ENCODE results near the gene CCDC71L.
"Not testable (repeated sequence)": the region's sequence is repeated elsewhere in the genome, so short reads cannot be mapped to it uniquely, and the experiment has no call there.

CCDC71L gene

GRCh38 chr7:106678795-106679152 lies 17.8 kb upstream of the CCDC71L start:
- H3K9ac ChIP-seq (ENCODE audit: low read depth in 1 of 2, low read length in 2 of 2): no peak overlapping the region
- no peaks in the 10 kb centered on the region for H3K27me3 ChIP-seq (ENCODE audit: control insufficient read depth in 1 of 2, insufficient read depth in 2 of 2, low read length in 2 of 2)
- no peak overlapping the region for H3K27ac ChIP-seq (ENCODE audit: low read depth, low read length)
- H3K36me3 ChIP-seq (ENCODE audit: control insufficient read depth in 1 of 2, insufficient read depth in 2 of 2, low read length in 2 of 2): no peaks in the 10 kb centered on the region
- no peak overlapping the region for H3K4me3 ChIP-seq (ENCODE audit: low read depth in 1 of 2, low read length in 2 of 2)
- no peaks in the 10 kb centered on the region for H3K9me3 ChIP-seq (ENCODE audit: control insufficient read depth in 1 of 2, low read length in 2 of 2)
- no peaks in the 10 kb centered on the region for H3K4me1 ChIP-seq (ENCODE audit: control insufficient read depth in 1 of 2, insufficient read depth in 2 of 2, low read length in 2 of 2)

- not testable (repeated sequence) for H3K27ac ChIP-seq (ENCODE audit: low read depth, low read length); H3K4me3 ChIP-seq (ENCODE audit: low read depth in 1 of 2, low read length in 2 of 2); H3K9ac ChIP-seq (ENCODE audit: low read depth in 1 of 2, low read length in 2 of 2); H3K27me3 ChIP-seq (ENCODE audit: control insufficient read depth in 1 of 2, insufficient read depth in 2 of 2, low read length in 2 of 2); H3K4me1 ChIP-seq (ENCODE audit: control insufficient read depth in 1 of 2, insufficient read depth in 2 of 2, low read length in 2 of 2); H3K36me3 ChIP-seq (ENCODE audit: control insufficient read depth in 1 of 2, insufficient read depth in 2 of 2, low read length in 2 of 2); H3K9me3 ChIP-seq (ENCODE audit: control insufficient read depth in 1 of 2, low read length in 2 of 2)
Measured at GRCh38 chr7:106676506-106676905, 15.5 kb upstream of the CCDC71L start.

GRCh38 chr7:106673688-106674087 lies 12.7 kb upstream of the CCDC71L start:
- not testable (repeated sequence) for H3K4me1 ChIP-seq (ENCODE audit: control insufficient read depth in 1 of 2, insufficient read depth in 2 of 2, low read length in 2 of 2); H3K36me3 ChIP-seq (ENCODE audit: control insufficient read depth in 1 of 2, insufficient read depth in 2 of 2, low read length in 2 of 2); H3K27ac ChIP-seq (ENCODE audit: low read depth, low read length); H3K4me3 ChIP-seq (ENCODE audit: low read depth in 1 of 2, low read length in 2 of 2); H3K27me3 ChIP-seq (ENCODE audit: control insufficient read depth in 1 of 2, insufficient read depth in 2 of 2, low read length in 2 of 2); H3K9ac ChIP-seq (ENCODE audit: low read depth in 1 of 2, low read length in 2 of 2); H3K9me3 ChIP-seq (ENCODE audit: control insufficient read depth in 1 of 2, low read length in 2 of 2)

GRCh38 chr7:106671930-106672329 lies 11.0 kb upstream of the CCDC71L start:
- H3K4me1 ChIP-seq (ENCODE audit: control insufficient read depth in 1 of 2, insufficient read depth in 2 of 2, low read length in 2 of 2); H3K9ac ChIP-seq (ENCODE audit: low read depth in 1 of 2, low read length in 2 of 2); H3K27ac ChIP-seq (ENCODE audit: low read depth, low read length); H3K9me3 ChIP-seq (ENCODE audit: control insufficient read depth in 1 of 2, low read length in 2 of 2); H3K36me3 ChIP-seq (ENCODE audit: control insufficient read depth in 1 of 2, insufficient read depth in 2 of 2, low read length in 2 of 2); H3K4me3 ChIP-seq (ENCODE audit: low read depth in 1 of 2, low read length in 2 of 2); H3K27me3 ChIP-seq (ENCODE audit: control insufficient read depth in 1 of 2, insufficient read depth in 2 of 2, low read length in 2 of 2): not testable (repeated sequence)

- Histone ChIP-seq H3K9ac (ENCODE audit: low read depth in 1 of 2, low read length in 2 of 2) (no peak overlapping the region), H3K4me1 (ENCODE audit: control insufficient read depth in 1 of 2, insufficient read depth in 2 of 2, low read length in 2 of 2) (no peaks in the 10 kb centered on the region), H3K27ac (ENCODE audit: low read depth, low read length) (no peak overlapping the region), H3K36me3 (ENCODE audit: control insufficient read depth in 1 of 2, insufficient read depth in 2 of 2, low read length in 2 of 2) (no peaks in the 10 kb centered on the region), H3K27me3 (ENCODE audit: control insufficient read depth in 1 of 2, insufficient read depth in 2 of 2, low read length in 2 of 2) (no peaks in the 10 kb centered on the region), H3K4me3 (ENCODE audit: low read depth in 1 of 2, low read length in 2 of 2) (no peak overlapping the region), H3K9me3 (ENCODE audit: control insufficient read depth in 1 of 2, low read length in 2 of 2) (no peaks in the 10 kb centered on the region)
Measured at GRCh38 chr7:106671160-106671559, 10.2 kb upstream of the CCDC71L start.

GRCh38 chr7:106668861-106669524 lies 8.0 kb upstream of the CCDC71L start:
- H3K9ac ChIP-seq (ENCODE audit: low read depth in 1 of 2, low read length in 2 of 2): no peak overlapping the region
- H3K27ac ChIP-seq (ENCODE audit: low read depth, low read length): no peak overlapping the region
- H3K4me1 ChIP-seq (ENCODE audit: control insufficient read depth in 1 of 2, insufficient read depth in 2 of 2, low read length in 2 of 2): no peaks in the 10 kb centered on the region
- no peaks in the 10 kb centered on the region for H3K27me3 ChIP-seq (ENCODE audit: control insufficient read depth in 1 of 2, insufficient read depth in 2 of 2, low read length in 2 of 2)
- H3K36me3 ChIP-seq (ENCODE audit: control insufficient read depth in 1 of 2, insufficient read depth in 2 of 2, low read length in 2 of 2): no peaks in the 10 kb centered on the region
- no peak overlapping the region for H3K4me3 ChIP-seq (ENCODE audit: low read depth in 1 of 2, low read length in 2 of 2)
- no peaks in the 10 kb centered on the region for H3K9me3 ChIP-seq (ENCODE audit: control insufficient read depth in 1 of 2, low read length in 2 of 2)

- Histone ChIP-seq H3K4me1 (ENCODE audit: control insufficient read depth in 1 of 2, insufficient read depth in 2 of 2, low read length in 2 of 2) (no peaks in the 10 kb centered on the region), H3K9ac (ENCODE audit: low read depth in 1 of 2, low read length in 2 of 2) (no peak overlapping the region), H3K36me3 (ENCODE audit: control insufficient read depth in 1 of 2, insufficient read depth in 2 of 2, low read length in 2 of 2) (no peaks in the 10 kb centered on the region), H3K9me3 (ENCODE audit: control insufficient read depth in 1 of 2, low read length in 2 of 2) (no peaks in the 10 kb centered on the region), H3K4me3 (ENCODE audit: low read depth in 1 of 2, low read length in 2 of 2) (no peak overlapping the region), H3K27me3 (ENCODE audit: control insufficient read depth in 1 of 2, insufficient read depth in 2 of 2, low read length in 2 of 2) (no peaks in the 10 kb centered on the region), H3K27ac (ENCODE audit: low read depth, low read length) (no peak overlapping the region)
Measured at GRCh38 chr7:106666353-106666752, 5.4 kb upstream of the CCDC71L start.

- no peak overlapping the region for H3K9ac ChIP-seq (ENCODE audit: low read depth in 1 of 2, low read length in 2 of 2)
- no peak overlapping the region for H3K27ac ChIP-seq (ENCODE audit: low read depth, low read length)
- no peaks in the 10 kb centered on the region for H3K9me3 ChIP-seq (ENCODE audit: control insufficient read depth in 1 of 2, low read length in 2 of 2)
- H3K4me3 ChIP-seq (ENCODE audit: low read depth in 1 of 2, low read length in 2 of 2): no peak overlapping the region
- no peaks in the 10 kb centered on the region for H3K27me3 ChIP-seq (ENCODE audit: control insufficient read depth in 1 of 2, insufficient read depth in 2 of 2, low read length in 2 of 2)
- no peaks in the 10 kb centered on the region for H3K36me3 ChIP-seq (ENCODE audit: control insufficient read depth in 1 of 2, insufficient read depth in 2 of 2, low read length in 2 of 2)
- no peaks in the 10 kb centered on the region for H3K4me1 ChIP-seq (ENCODE audit: control insufficient read depth in 1 of 2, insufficient read depth in 2 of 2, low read length in 2 of 2)
Measured at GRCh38 chr7:106664343-106664742, 3.4 kb upstream of the CCDC71L start.

- H3K9me3 ChIP-seq (ENCODE audit: control insufficient read depth in 1 of 2, low read length in 2 of 2): no peaks in the 10 kb centered on the region
- H3K4me3 ChIP-seq (ENCODE audit: low read depth in 1 of 2, low read length in 2 of 2): peak overlapping the region; percentile 88 to 95
- H3K27ac ChIP-seq (ENCODE audit: low read depth, low read length): peak overlapping the region; percentile 80
- H3K9ac ChIP-seq (ENCODE audit: low read depth in 1 of 2, low read length in 2 of 2): peak overlapping the region; percentile 90 to 94
- peaks cover 16 to 18% of the 10 kb centered on the region in 2 donors for H3K4me1 ChIP-seq (ENCODE audit: control insufficient read depth in 1 of 2, insufficient read depth in 2 of 2, low read length in 2 of 2)
- no peaks in the 10 kb centered on the region for H3K36me3 ChIP-seq (ENCODE audit: control insufficient read depth in 1 of 2, insufficient read depth in 2 of 2, low read length in 2 of 2)
- no peaks in the 10 kb centered on the region for H3K27me3 ChIP-seq (ENCODE audit: control insufficient read depth in 1 of 2, insufficient read depth in 2 of 2, low read length in 2 of 2)
Measured at GRCh38 chr7:106659963-106660861, 746 bp downstream of the CCDC71L start.

GRCh38 chr7:106659166-106659962 lies 1.6 kb downstream of the CCDC71L start:
- Histone ChIP-seq H3K36me3 (ENCODE audit: control insufficient read depth in 1 of 2, insufficient read depth in 2 of 2, low read length in 2 of 2) (no peaks in the 10 kb centered on the region), H3K27ac (ENCODE audit: low read depth, low read length) (peak overlapping the region; percentile 80), H3K4me1 (ENCODE audit: control insufficient read depth in 1 of 2, insufficient read depth in 2 of 2, low read length in 2 of 2) (peaks cover 16 to 18% of the 10 kb centered on the region in 2 donors), H3K9ac (ENCODE audit: low read depth in 1 of 2, low read length in 2 of 2) (peak overlapping the region; percentile 81 to 90), H3K4me3 (ENCODE audit: low read depth in 1 of 2, low read length in 2 of 2) (peak overlapping the region; percentile 88 to 95), H3K27me3 (ENCODE audit: control insufficient read depth in 1 of 2, insufficient read depth in 2 of 2, low read length in 2 of 2) (no peaks in the 10 kb centered on the region), H3K9me3 (ENCODE audit: control insufficient read depth in 1 of 2, low read length in 2 of 2) (no peaks in the 10 kb centered on the region)

All from duodenal mucosa (tissue), 2 donors.